Tibial nerve (tissue), 4 donors: ENCODE results near the gene TSNAXIP1. TPM values are rescaled to one million over a fixed set of nuclear protein-coding genes. Genes with fewer than 3 reads are reported as not detected.

ENCODE experiments used
- DNase-seq, 2 donors: peaks; one replicate each; pipeline ENCODE4 v3.0.0-alpha.2; 2019; ENCODE audit warnings: low spot score in 2 of 2
- H3K27ac ChIP-seq, 4 donors: fragments of 200-600 bp; sonication (generic) in 3 of 4; one replicate each; pipeline ENCODE4 v1.5.1; 2017 to 2019; ENCODE audit warnings: mild to moderate bottlenecking in 1 of 4
- H3K27me3 ChIP-seq, 2 donors: fragments of 200-600 bp; sonication (generic) in 1 of 2; one replicate each; pipeline versions ENCODE4 v1.5.1 to v1.6.0; 2017 to 2019
- H3K36me3 ChIP-seq, 3 donors: fragments of 200-600 bp; sonication (generic); one replicate each; pipeline ENCODE4 v1.5.1; 2018 to 2019
- H3K4me1 ChIP-seq, 4 donors: fragments of 200-600 bp; sonication (generic) in 3 of 4; one replicate each; pipeline ENCODE4 v1.5.1; 2017 to 2019
- H3K4me3 ChIP-seq, 4 donors: fragments of 200-600 bp; sonication (generic) in 3 of 4; one replicate each; pipeline ENCODE4 v1.5.1; 2017 to 2019; ENCODE audit warnings: mild to moderate bottlenecking in 1 of 4, moderate library complexity in 1 of 4
- H3K9me3 ChIP-seq, 4 donors: fragments of 200-600 bp; sonication (generic) in 3 of 4; one replicate each; pipeline ENCODE4 v1.5.1; 2017 to 2019
- EP300 ChIP-seq, 2 donors: sonication (generic); formaldehyde crosslinking; IDR thresholded peaks; one replicate each; pipeline ENCODE4 v1.6.1; 2017; ENCODE audit warnings: antibody characterized with exemption in 2 of 2, mild to moderate bottlenecking in 1 of 2
- POLR2A ChIP-seq, 2 donors: fragments of 450-650 bp; IDR thresholded peaks; one replicate each; pipeline ENCODE4 v1.6.1; 2017; ENCODE audit warnings: antibody characterized with exemption in 2 of 2, mild to moderate bottlenecking in 2 of 2, moderate library complexity in 2 of 2
- WGBS, 2 donors: methylation state at CpG; one replicate each; pipeline ENCODE4 v1.1.5; 2018; 5-methylcytosine and 5-hydroxymethylcytosine counted together
- total RNA-seq, 4 donors: library from RNA; depleted of rRNA; stranded (reverse); fragments of >200 nt; gene quantifications; one replicate each; pipeline ENCODE4 v1.1.0, GENCODE V29; 2016
- TF ChIP-seq, protein P1 (sequence below), 5 experiments: fragments of 200-600 bp in 3 of 5; fragments of 450-650 bp in 2 of 5; sonication (generic) in 3 of 5; IDR thresholded peaks; one replicate each; pipeline ENCODE4 v1.5.1; 2016 to 2019; ENCODE audit warnings: antibody characterized with exemption in 5 of 5, mild to moderate bottlenecking in 3 of 5, moderate library complexity in 2 of 5

The TSNAXIP1 gene
- total RNA-seq, 4 donors from 2014 or later, result 2.8 to 8.4 (median 4.0) TPM

DNA sequence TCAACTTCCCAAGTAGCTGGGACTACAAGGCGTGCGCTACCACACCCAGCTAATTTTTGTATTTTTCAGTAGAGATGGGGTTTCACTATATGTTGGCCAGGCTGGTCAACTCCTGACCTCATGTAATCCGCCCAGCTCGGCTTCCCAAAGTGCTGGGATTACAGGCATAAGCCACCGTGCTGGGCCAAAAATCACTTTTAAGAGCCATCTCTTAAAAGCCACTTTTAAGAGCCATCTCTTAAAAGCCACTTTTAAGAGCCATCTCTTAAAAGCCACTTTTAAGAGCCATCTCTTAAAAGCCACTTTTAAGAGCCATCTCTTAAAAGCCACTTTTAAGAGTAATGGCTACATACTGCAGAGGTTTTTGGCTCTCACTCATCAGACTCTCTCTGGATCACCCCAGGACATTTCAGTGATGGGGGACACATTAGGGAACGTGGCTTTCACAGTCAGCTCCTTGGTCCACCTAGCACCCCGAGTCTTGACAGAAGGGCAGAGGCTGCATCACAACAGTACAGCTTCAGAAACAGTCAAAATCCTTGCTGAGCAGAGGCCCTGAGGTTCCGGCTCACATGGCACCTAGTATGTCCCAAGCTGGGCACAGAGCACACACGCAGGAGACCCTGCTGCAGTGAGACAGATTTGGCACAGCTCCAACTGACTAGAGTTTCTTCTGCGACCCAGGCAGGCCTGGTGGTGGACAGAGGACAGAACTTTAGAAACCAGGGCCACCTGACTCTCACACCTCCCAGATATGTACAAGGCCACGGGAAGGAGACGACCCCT, 23.9 kb upstream of the TSNAXIP1 start:
- Histone ChIP-seq H3K27ac (no peak overlapping the region), H3K4me3 (no peak overlapping the region), H3K27me3 (no peaks in the 10 kb centered on the region), H3K36me3 (peaks cover 0 to 7% (median 0%) of the 10 kb centered on the region in 3 donors), H3K4me1 (no peaks in the 10 kb centered on the region), H3K9me3 (no peaks in the 10 kb centered on the region)
- WGBS, 2 donors, result 81 to 88% methylated on average over 12 of the region's 12 CpGs
- no peak for TF ChIP-seq POLR2A (IDR thresholded peaks at IDR 0.05)
- TF ChIP-seq, protein P1, sequence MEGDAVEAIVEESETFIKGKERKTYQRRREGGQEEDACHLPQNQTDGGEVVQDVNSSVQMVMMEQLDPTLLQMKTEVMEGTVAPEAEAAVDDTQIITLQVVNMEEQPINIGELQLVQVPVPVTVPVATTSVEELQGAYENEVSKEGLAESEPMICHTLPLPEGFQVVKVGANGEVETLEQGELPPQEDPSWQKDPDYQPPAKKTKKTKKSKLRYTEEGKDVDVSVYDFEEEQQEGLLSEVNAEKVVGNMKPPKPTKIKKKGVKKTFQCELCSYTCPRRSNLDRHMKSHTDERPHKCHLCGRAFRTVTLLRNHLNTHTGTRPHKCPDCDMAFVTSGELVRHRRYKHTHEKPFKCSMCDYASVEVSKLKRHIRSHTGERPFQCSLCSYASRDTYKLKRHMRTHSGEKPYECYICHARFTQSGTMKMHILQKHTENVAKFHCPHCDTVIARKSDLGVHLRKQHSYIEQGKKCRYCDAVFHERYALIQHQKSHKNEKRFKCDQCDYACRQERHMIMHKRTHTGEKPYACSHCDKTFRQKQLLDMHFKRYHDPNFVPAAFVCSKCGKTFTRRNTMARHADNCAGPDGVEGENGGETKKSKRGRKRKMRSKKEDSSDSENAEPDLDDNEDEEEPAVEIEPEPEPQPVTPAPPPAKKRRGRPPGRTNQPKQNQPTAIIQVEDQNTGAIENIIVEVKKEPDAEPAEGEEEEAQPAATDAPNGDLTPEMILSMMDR (IDR thresholded peaks at IDR 0.05), result no peak
- TF ChIP-seq EP300 (IDR thresholded peaks at IDR 0.05), result no peak
- no peak for DNase-seq

DNA sequence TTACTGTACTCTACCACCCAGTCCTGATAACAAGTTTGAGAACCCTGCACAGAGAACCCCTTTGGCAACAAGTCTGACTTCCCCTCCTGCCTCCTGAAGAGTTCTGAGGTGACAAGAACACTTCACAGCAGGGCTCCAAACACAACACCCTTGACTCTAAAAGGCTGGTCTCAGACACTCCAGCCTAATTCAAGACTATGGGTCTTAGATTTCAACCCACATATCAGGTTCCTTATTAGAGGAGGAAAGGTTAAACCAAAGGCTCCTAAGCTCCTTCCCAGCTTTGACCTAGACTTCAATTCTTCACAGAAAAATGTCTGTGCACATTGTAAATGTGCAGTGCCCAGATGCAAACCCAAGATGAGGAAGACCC, 23.4 kb upstream of the TSNAXIP1 start:
- Histone ChIP-seq H3K4me3 (no peak overlapping the region), H3K4me1 (no peaks in the 10 kb centered on the region), H3K27me3 (no peaks in the 10 kb centered on the region), H3K36me3 (peaks cover 0 to 4% (median 0%) of the 10 kb centered on the region in 3 donors), H3K27ac (no peak overlapping the region), H3K9me3 (no peaks in the 10 kb centered on the region)
- TF ChIP-seq, protein P1 (IDR thresholded peaks at IDR 0.05), result no peak
- DNase-seq, result no peak

DNA sequence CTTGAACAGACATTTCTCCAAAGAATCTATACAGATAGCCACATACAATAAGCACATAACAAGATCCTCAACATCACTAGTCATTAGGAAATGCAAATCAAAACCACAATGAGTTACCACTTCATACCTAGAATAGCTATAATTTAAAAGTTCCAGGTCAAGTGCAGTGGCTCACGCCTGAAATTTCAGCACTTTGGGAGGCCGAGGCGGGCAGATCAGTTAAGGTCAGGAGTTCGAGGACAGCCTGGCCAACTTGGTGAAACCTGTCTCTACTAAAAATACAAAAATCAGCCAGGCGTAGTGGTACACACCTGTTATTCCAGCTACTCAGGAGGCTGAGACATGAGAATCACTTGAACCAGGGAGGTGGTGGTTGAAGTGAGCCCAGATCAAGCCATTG, 20.2 kb upstream of the TSNAXIP1 start:
- Histone ChIP-seq H3K9me3 (no peaks in the 10 kb centered on the region), H3K4me1 (no peaks in the 10 kb centered on the region), H3K36me3 (peaks cover 0 to 4% (median 0%) of the 10 kb centered on the region in 3 donors), H3K27ac (no peak overlapping the region), H3K27me3 (no peaks in the 10 kb centered on the region), H3K4me3 (no peak overlapping the region)
- no peak for DNase-seq
- TF ChIP-seq EP300 (IDR thresholded peaks at IDR 0.05), result no peak
- no peak for TF ChIP-seq POLR2A (IDR thresholded peaks at IDR 0.05)
- TF ChIP-seq, protein P1 (IDR thresholded peaks at IDR 0.05), result no peak
- 91 to 94% methylated on average over 5 of the region's 5 CpGs for WGBS, 2 donors

DNA sequence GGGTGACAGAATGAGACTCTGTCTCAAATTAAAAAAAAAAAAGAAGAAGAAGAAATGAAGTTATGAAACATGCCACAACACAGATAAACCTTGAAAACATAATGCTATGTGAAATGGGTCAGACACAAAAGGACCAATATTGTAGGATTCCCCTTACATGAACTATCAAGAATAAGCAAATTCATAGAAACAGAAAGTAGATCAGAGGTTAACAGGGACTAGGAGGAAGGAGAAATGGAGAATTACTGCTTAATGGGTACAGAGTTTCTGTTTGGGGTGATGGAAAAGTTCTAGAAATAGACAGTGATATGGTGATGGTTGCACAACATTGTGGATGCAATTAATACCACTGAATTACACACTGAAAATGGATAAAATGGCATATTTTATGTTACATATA, 16.6 kb upstream of the TSNAXIP1 start:
- H3K9me3 ChIP-seq, result no peaks in the 10 kb centered on the region
- TF ChIP-seq, protein P1 (IDR thresholded peaks at IDR 0.05), result no peak
- no peak for TF ChIP-seq EP300 (IDR thresholded peaks at IDR 0.05)
- TF ChIP-seq POLR2A (IDR thresholded peaks at IDR 0.05), result no peak
- no peak overlapping the region for H3K27ac ChIP-seq
- H3K27me3 ChIP-seq, result no peaks in the 10 kb centered on the region
- H3K36me3 ChIP-seq, result peaks cover 0 to 4% (median 0%) of the 10 kb centered on the region in 3 donors
- H3K4me1 ChIP-seq, result no peaks in the 10 kb centered on the region
- H3K4me3 ChIP-seq, result no peak overlapping the region
- DNase-seq, result no peak

DNA sequence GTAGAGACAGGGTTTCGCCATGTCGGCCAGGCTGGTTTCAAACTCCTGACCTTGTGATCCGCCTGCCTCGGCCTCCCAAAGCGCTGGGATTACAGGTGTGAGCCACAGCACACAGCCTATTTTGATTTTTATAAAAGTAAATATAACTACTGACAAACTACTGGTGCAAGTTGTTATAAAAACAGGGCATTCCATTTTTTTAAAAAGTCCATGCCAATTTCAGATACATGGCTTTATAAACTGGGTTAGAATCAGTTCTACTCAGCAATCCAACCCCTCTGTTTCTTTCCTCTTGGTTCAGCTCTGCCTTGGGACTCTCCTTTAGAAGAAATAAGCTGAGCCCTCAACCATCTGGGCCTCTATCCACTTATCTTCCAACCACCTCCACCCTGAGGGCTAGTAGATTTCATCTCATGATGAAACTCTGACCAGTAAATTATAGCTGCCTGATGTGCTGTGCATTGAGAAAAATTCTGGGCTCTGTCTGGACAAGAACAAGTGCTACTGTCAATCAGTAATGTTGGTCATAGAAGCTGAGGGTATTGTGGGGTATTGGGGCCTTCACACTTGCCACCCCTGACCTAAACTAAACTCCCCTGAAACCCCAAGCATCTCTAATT, 10.5 kb upstream of the TSNAXIP1 start:
- no peak overlapping the region for H3K27ac ChIP-seq
- no peaks in the 10 kb centered on the region for H3K9me3 ChIP-seq
- no peak overlapping the region for H3K4me3 ChIP-seq
- TF ChIP-seq POLR2A (IDR thresholded peaks at IDR 0.05) (no peak), EP300 (IDR thresholded peaks at IDR 0.05) (no peak)
- TF ChIP-seq, protein P1 (IDR thresholded peaks at IDR 0.05), result no peak
- 97% methylated on average over 5 of the region's 5 CpGs for WGBS, 2 donors
- H3K27me3 ChIP-seq, result no peaks in the 10 kb centered on the region
- H3K36me3 ChIP-seq, result peaks cover 0 to 38% (median 0%) of the 10 kb centered on the region in 3 donors
- no peak for DNase-seq
- peaks cover 0 to 13% (median 0%) of the 10 kb centered on the region in 4 donors for H3K4me1 ChIP-seq
